GM21576 (cell line): ENCODE measurements around the gene CPNE1.

Experiments
- ATAC-seq: cut with Tn5 transposase; IDR thresholded peaks from one replicate; pipeline ENCODE4 v1.9.1; 2021; ENCODE audit warnings: mild to moderate bottlenecking, moderate library complexity; ENCODE audit not compliant: unreplicated experiment

The CPNE1 gene

GRCh38 chr20:35654415-35654814, 10.3 kb downstream of the CPNE1 start:
- ATAC-seq: no peak

GRCh38 chr20:35653893-35654292, 10.8 kb downstream of the CPNE1 start:
- ATAC-seq: no peak

- ATAC-seq: no peak
Measured at GRCh38 chr20:35653430-35653734, 11.3 kb downstream of the CPNE1 start.

- ATAC-seq: no peak
Measured at GRCh38 chr20:35652641-35653429, 11.9 kb downstream of the CPNE1 start.

- ATAC-seq: no peak
Measured at GRCh38 chr20:35651958-35652357, 12.7 kb downstream of the CPNE1 start.

GRCh38 chr20:35650632-35651031, 14.1 kb downstream of the CPNE1 start:
- no peak for ATAC-seq

- no peak for ATAC-seq
Measured at GRCh38 chr20:35648836-35649235, 15.9 kb downstream of the CPNE1 start.

GRCh38 chr20:35644806-35645205, 19.9 kb downstream of the CPNE1 start:
- no peak for ATAC-seq

- ATAC-seq: no peak
Measured at GRCh38 chr20:35643045-35643444, 21.7 kb downstream of the CPNE1 start.

- ATAC-seq: no peak
Measured at GRCh38 chr20:35641743-35642142, 23.0 kb downstream of the CPNE1 start.

- no peak for ATAC-seq
Measured at GRCh38 chr20:35640724-35641123, 24.0 kb downstream of the CPNE1 start.

- no peak for ATAC-seq
Measured at GRCh38 chr20:35638751-35639150, 25.9 kb downstream of the CPNE1 start.

GRCh38 chr20:35637276-35637675, 27.4 kb downstream of the CPNE1 start:
- ATAC-seq: no peak

GRCh38 chr20:35636095-35636494, 28.6 kb downstream of the CPNE1 start:
- no peak for ATAC-seq

GRCh38 chr20:35635652-35636051, 29.0 kb downstream of the CPNE1 start:
- ATAC-seq: no peak

- no peak for ATAC-seq
Measured at GRCh38 chr20:35632539-35633115, 32.1 kb downstream of the CPNE1 start.

GRCh38 chr20:35630636-35631035, 34.1 kb downstream of the CPNE1 start:
- ATAC-seq: no peak

GRCh38 chr20:35629427-35630145, 35.1 kb downstream of the CPNE1 start:
- ATAC-seq: no peak

GRCh38 chr20:35627121-35627520, 37.6 kb downstream of the CPNE1 start:
- no peak for ATAC-seq

- ATAC-seq: no peak
Measured at GRCh38 chr20:35626386-35627001, 38.2 kb downstream of the CPNE1 start.

- ATAC-seq: no peak
Measured at GRCh38 chr20:35625584-35626385, 38.9 kb downstream of the CPNE1 start.
